Gastroesophageal sphincter (tissue), 3 donors: Measurements from ENCODE around the gene PUS7L.

ENCODE experiments used
- POLR2A ChIP-seq, 2 donors: fragments of 450-650 bp; IDR thresholded peaks; one replicate each; pipeline ENCODE4 v1.6.1; 2017; ENCODE audit warnings: antibody characterized with exemption in 2 of 2, mild to moderate bottlenecking in 2 of 2, moderate library complexity in 1 of 2
- POLR2AphosphoS5 ChIP-seq: sonication (generic); formaldehyde crosslinking; IDR thresholded peaks from one replicate; pipeline ENCODE4 v1.6.1; 2017; ENCODE audit warnings: antibody characterized with exemption
- TF ChIP-seq, protein P1 (sequence below), 4 experiments: fragments of 200-600 bp in 2 of 4; fragments of 450-650 bp in 2 of 4; sonication (generic) in 1 of 4; IDR thresholded peaks; one replicate each; pipeline ENCODE4 v1.5.1; 2017 to 2019; ENCODE audit warnings: antibody characterized with exemption in 4 of 4, mild to moderate bottlenecking in 2 of 4, moderate library complexity in 2 of 4

DNA sequence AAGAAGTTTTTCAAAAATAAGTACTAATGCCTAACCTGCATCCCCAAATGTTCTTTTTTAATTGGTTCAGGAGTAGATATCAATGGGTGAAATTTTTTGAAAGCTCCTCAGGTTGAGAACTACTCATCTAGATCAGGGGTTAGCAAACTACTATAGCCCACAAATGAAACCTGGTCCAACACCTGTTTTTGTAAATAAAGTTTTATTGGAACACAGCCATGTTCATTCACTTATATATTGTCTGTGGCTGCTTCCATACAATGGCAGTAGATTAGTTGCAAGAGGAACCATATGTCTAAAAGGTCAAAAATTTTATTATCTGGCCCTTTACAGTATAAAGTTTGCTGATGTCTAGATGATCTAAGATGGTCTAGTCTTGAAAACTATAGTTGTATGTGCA is 13.8 kb downstream of the PUS7L start:
- TF ChIP-seq POLR2A (IDR thresholded peaks at IDR 0.05) (no peak), POLR2AphosphoS5 (no peak)
- TF ChIP-seq, protein P1, sequence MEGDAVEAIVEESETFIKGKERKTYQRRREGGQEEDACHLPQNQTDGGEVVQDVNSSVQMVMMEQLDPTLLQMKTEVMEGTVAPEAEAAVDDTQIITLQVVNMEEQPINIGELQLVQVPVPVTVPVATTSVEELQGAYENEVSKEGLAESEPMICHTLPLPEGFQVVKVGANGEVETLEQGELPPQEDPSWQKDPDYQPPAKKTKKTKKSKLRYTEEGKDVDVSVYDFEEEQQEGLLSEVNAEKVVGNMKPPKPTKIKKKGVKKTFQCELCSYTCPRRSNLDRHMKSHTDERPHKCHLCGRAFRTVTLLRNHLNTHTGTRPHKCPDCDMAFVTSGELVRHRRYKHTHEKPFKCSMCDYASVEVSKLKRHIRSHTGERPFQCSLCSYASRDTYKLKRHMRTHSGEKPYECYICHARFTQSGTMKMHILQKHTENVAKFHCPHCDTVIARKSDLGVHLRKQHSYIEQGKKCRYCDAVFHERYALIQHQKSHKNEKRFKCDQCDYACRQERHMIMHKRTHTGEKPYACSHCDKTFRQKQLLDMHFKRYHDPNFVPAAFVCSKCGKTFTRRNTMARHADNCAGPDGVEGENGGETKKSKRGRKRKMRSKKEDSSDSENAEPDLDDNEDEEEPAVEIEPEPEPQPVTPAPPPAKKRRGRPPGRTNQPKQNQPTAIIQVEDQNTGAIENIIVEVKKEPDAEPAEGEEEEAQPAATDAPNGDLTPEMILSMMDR (IDR thresholded peaks at IDR 0.05): no peak
